SJCRH30 (cell line): ENCODE measurements around the gene COL19A1. TPM values are rescaled to one million over a fixed set of nuclear protein-coding genes. Genes with fewer than 3 reads are reported as not detected.
A peak's percentile ranks its signal among the peaks of the same experiment; 100 is the strongest.
"Not testable (repeated sequence)": the region's sequence is repeated elsewhere in the genome, so short reads cannot be mapped to it uniquely, and the experiment has no call there.

Experiments used
- DNase-seq, 2 experiments: peaks; one replicate each; pipeline ENCODE4 v3.0.0-alpha.2; 2015 to 2020
- H3K27ac ChIP-seq: fragments of 250-450 bp; sonication (Bioruptor Pico); 2 replicates; pipeline ENCODE4 v1.5.1; 2020; ENCODE audit warnings: mild to moderate bottlenecking, moderate library complexity
- H3K27me3 ChIP-seq: fragments of 250-450 bp; sonication (Bioruptor Pico); 2 replicates; pipeline ENCODE4 v1.5.1; 2020; ENCODE audit warnings: mild to moderate bottlenecking, moderate library complexity
- H3K36me3 ChIP-seq: fragments of 250-450 bp; sonication (Bioruptor Pico); 2 replicates; pipeline ENCODE4 v1.5.1; 2020; ENCODE audit warnings: mild to moderate bottlenecking, moderate library complexity
- H3K4me1 ChIP-seq: fragments of 250-450 bp; sonication (Bioruptor Pico); 2 replicates; pipeline ENCODE4 v1.5.1; 2020; ENCODE audit warnings: mild to moderate bottlenecking, moderate library complexity
- H3K4me3 ChIP-seq: fragments of 250-450 bp; sonication (Bioruptor Pico); 2 replicates; pipeline ENCODE4 v1.5.1; 2020; ENCODE audit warnings: mild to moderate bottlenecking, moderate library complexity
- H3K9me3 ChIP-seq: fragments of 250-450 bp; sonication (Bioruptor Pico); replicated peaks from 2 replicates; pipeline ENCODE4 v1.5.1; 2020; ENCODE audit warnings: mild to moderate bottlenecking, moderate library complexity
- total RNA-seq: library from RNA; depleted of rRNA; stranded (reverse); fragments of >200 nt; shearing (Covaris generic); gene quantifications from 2 replicates; pipeline ENCODE4 v1.2.3, GENCODE V29; 2014

Gene COL19A1
- total RNA-seq, 1 experiment from 2014 or later = 7.3 TPM

DNA sequence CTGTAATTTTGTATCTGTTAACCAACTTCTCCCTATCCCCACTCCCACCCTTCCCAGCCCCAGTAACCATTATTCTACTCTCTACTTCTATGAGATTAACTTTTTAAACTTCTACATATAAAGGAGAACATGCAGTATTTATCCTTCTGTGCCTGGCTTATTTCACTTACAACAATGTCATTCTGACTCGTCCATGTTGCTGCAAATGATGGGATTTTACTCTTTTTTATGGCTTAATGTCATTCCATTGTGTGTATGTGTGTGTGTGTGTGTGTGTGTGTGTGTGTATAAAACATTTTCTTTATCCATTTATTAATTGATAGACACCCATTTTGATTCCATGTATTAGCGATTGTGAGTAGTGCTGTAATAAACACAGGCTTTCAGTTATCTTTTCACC lies 76.1 kb downstream of the COL19A1 start:
- Histone ChIP-seq H3K4me3 (no peak overlapping the region), H3K4me1 (no peaks in the 10 kb centered on the region), H3K27ac (no peak overlapping the region), H3K27me3 (no peaks in the 10 kb centered on the region), H3K9me3 (no peaks in the 10 kb centered on the region), H3K36me3 (no peaks in the 10 kb centered on the region)
- DNase-seq = no peak

DNA sequence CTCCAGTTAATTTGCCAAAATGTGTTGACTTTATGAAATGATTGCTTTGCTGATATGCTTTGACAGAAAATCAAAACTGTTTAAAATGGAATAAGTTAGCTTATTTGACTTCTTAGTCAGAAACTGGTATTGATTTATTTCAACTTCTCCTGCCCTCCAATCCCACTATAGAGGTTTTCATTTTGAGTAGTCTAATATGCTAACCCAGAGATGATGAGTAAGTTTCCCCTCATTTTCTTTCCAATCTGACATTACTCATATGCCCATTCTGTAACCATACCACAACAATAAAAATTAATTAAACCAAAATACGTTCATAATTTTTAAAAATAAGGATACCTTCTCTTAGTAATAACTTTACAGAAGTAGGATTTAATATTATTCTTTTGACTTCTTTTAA lies 78.8 kb downstream of the COL19A1 start:
- Histone ChIP-seq H3K9me3 (no peaks in the 10 kb centered on the region), H3K4me1 (peaks cover 10% of the 10 kb centered on the region), H3K27me3 (no peaks in the 10 kb centered on the region), H3K36me3 (no peaks in the 10 kb centered on the region), H3K4me3 (no peak overlapping the region), H3K27ac (no peak overlapping the region)
- DNase-seq = no peak

DNA sequence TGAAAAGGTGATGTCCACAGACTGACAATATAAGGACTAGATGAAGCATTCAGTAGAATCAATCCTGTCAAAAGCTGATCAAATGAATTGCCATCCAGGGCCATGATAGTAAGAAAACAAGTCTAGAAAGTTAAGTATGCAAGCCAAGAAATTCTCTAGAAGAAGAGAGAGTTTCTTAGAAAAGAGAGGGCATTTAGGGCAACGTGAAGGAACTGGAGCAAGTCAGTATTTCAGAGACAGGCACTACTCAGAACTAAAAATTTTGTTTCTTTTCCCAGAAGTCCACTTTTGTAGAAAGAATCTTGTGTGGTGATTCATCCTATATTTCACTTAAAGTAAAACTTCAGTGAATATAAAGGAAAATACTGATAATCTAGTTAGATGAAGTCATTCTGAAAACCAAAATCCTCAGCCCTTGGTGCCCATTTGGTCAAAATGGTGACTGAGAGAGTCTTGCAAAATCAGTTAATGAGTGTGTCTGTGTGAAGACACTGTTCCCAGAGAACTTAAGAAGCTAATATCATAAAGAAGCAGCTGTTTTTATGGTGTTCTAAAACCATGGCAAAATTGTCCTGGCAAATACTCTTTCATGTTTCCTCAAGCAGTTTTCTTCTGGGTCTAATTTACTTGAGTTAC lies 82.2 kb downstream of the COL19A1 start:
- DNase-seq = no peak

DNA sequence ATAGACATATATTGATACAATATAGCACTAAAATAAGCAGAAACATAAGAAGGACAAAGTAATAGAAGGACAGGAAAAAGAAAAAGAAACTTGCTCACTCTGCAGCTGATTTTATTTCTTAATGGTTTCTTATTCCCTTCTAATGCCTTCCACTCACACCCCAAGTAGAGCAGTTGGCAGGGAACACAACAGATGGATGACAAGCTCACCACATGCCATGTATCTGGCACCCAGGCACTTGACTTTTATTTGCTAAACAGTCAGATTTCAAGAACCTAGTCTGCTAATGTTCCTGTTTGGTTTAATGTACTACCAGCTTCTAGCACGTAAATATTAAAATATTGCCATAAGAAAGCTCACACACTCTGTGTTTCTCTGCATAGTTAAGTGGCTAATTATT lies 87.1 kb downstream of the COL19A1 start:
- Histone ChIP-seq H3K36me3 (no peaks in the 10 kb centered on the region; the same call in 1 of the 2 replicates), H3K4me1 (peaks cover 29% of the 10 kb centered on the region), H3K9me3 (no peaks in the 10 kb centered on the region), H3K27ac (no peak overlapping the region), H3K27me3 (no peaks in the 10 kb centered on the region), H3K4me3 (no peak overlapping the region)
- DNase-seq = peak in 1 of 2 experiments; percentile 22

More for the DNA sequence above, 82.2 kb downstream of the COL19A1 start:
- Histone ChIP-seq H3K4me3 (no peak overlapping the region), H3K36me3 (no peaks in the 10 kb centered on the region; the same call in 1 of the 2 replicates), H3K27ac (no peak overlapping the region), H3K9me3 (no peaks in the 10 kb centered on the region), H3K4me1 (peaks cover 23% of the 10 kb centered on the region), H3K27me3 (no peaks in the 10 kb centered on the region)

DNA sequence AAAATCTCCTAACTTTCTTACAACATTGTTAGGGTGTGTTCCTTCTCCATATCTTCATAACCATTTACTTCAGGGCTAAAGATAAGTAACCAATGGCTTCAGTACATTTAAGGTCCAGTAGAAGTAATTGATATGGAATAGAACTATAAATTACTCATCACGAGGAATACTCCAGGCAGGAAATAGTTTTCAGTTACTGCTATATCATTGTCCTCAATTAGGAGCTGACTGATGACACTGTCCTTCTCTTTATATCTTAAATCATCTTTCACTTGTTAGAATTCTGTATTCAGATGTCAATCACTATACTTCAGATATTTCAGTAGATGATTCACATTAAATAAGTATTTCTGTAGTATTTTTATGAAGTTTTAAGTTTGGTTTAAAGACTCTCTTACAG lies 88.4 kb downstream of the COL19A1 start:
- H3K27me3 ChIP-seq = no peaks in the 10 kb centered on the region
- peaks cover 27% of the 10 kb centered on the region for H3K4me1 ChIP-seq
- H3K36me3 ChIP-seq = no peaks in the 10 kb centered on the region; the same call in 1 of the 2 replicates
- H3K4me3 ChIP-seq = no peak overlapping the region
- no peak for DNase-seq
- H3K27ac ChIP-seq = no peak overlapping the region
- no peaks in the 10 kb centered on the region for H3K9me3 ChIP-seq

DNA sequence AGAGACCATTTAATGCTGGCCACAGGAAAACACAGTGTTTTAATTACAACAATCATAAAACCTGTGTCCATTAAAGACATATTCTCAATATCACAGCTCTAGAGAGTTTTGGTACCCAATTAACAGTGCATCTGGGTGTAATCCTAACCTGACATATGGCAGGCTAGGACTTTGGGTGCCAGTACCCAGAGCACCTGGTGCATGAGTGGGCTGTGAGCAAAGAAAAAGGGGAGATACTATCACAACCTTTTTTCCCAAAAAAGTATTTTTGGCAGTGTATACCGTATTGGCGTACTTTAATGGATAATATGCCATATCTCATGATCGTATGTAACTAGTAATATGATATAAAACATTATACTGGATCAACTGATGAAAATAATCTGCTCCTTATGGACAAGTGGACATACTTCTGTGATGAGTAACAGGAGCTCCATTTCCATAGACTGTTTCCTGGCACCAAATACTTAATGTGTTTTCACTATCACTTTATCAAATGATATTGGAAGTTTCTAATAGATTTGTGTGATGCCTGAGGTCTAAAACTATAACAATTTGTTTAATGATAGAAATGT lies 91.7 kb downstream of the COL19A1 start:
- no peaks in the 10 kb centered on the region for H3K9me3 ChIP-seq
- H3K4me3 ChIP-seq = no peak overlapping the region
- no peaks in the 10 kb centered on the region for H3K36me3 ChIP-seq
- no peak for DNase-seq
- no peak overlapping the region for H3K27ac ChIP-seq
- H3K4me1 ChIP-seq = peaks cover 21% of the 10 kb centered on the region
- H3K27me3 ChIP-seq = no peaks in the 10 kb centered on the region

DNA sequence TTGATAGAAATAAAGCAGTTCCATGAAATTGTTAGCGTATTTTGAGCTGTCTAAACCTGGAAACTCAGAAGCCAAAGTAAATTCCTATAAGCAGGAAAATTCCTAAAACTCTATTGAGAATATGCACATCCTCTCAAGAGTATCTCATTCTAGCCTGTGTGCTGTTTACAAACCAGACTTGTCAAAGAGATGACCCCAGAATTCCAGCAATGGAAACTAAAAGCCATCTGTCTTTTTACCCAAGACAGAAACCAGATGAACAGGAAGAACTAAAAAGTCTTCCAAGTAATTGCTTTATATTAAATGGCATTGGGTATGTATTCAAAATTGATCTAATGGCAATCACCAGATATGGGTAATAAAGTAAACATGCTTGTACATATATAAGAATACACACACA lies 92.6 kb downstream of the COL19A1 start:
- no peak overlapping the region for H3K27ac ChIP-seq

DNA sequence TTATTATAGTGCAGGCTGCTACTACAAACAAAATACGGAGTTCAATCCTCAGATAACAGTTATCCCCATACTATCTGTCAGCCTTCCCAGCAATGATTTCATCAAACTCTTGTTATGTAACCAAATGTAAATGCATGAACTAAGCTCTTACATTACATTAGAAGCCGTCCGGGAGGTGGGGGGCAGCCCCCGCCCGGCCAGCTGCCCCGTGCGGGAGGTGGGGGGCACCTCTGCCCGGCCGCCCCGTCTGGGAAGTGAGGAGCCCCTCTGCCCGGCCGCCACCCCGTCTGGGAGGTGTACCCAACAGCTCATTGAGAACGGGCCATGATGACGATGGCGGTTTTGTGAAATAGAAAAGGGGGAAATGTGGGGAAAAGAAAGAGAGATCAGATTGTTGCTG lies 99.6 kb downstream of the COL19A1 start:
- H3K4me3 ChIP-seq, H3K9me3 ChIP-seq, H3K36me3 ChIP-seq, DNase-seq, H3K4me1 ChIP-seq, H3K27me3 ChIP-seq, H3K27ac ChIP-seq: not testable (repeated sequence)

More for the DNA sequence above, 92.6 kb downstream of the COL19A1 start:
- no peak for DNase-seq
- Histone ChIP-seq H3K36me3 (no peaks in the 10 kb centered on the region), H3K4me3 (no peak overlapping the region), H3K9me3 (no peaks in the 10 kb centered on the region), H3K27me3 (no peaks in the 10 kb centered on the region), H3K4me1 (peaks cover 21% of the 10 kb centered on the region)

DNA sequence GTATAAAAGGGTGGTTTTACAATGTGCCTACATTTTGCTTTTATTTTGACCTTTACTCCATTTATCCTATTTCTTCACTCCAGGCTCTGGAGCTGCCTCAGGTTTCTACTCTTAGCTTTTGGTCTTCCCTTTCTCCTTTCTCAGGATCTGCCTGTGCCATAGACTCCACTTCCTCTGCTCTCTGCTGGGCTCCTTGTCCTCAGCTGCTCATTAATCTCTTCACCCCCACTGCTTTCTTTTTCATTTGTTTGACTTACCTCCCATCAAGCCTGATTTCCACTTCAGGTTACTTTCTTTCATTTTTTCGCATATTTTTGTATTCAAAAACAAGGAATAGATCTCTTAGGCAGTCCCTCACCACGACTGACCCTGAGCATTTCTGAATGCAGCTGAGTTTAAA lies 106.8 kb downstream of the COL19A1 start:
- Histone ChIP-seq H3K36me3 (no peaks in the 10 kb centered on the region), H3K4me3 (no peak overlapping the region), H3K27me3 (no peaks in the 10 kb centered on the region), H3K27ac (no peak overlapping the region), H3K9me3 (no peaks in the 10 kb centered on the region; the same call in 1 of the 2 replicates), H3K4me1 (peaks cover 18% of the 10 kb centered on the region)
- DNase-seq = peak in 1 of 2 experiments; percentile 58

DNA sequence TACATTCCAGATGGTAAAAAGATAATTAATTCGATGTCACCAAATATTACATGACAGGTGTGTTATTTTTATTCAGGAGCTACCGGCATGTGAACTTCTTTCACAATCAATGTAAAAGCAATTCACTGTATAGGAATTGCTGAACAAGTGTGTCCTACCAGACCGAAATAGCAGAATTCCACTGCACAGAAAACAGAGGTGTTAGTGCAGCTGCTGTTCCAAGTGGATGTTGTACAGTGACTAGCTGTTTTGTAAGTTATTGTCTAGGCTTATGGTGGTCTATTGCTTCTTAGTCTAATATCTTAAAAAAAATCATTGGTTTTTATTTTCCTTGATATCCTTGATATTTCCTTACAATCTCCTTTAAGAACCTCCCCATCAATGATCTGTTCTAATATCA lies 107.4 kb downstream of the COL19A1 start:
- no peak overlapping the region for H3K4me3 ChIP-seq
- DNase-seq = peak; percentile 42 to 79
- H3K4me1 ChIP-seq = peaks cover 23% of the 10 kb centered on the region
- H3K9me3 ChIP-seq = no peaks in the 10 kb centered on the region; the same call in 1 of the 2 replicates
- no peaks in the 10 kb centered on the region for H3K27me3 ChIP-seq
- H3K27ac ChIP-seq = no peak overlapping the region; the same call in 1 of the 2 replicates
- no peaks in the 10 kb centered on the region for H3K36me3 ChIP-seq

DNA sequence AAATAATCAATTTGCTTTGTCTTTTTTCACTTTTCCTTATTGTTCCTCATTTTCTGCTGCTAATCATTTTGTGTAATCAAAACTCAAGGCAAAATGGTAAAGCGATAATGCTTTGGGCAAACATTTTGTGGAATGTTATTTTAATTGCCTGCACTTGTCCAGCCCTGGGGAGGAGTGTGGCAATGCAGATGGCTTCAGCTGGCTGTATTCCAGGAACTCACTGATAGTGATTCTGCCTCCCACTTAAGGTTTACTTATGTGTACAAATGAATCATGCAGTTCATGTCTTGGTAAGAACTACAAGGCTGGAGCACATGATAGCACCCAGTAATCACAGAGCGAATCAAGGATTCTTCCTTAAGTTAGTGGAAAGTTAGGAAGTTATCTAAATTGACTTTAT lies 107.8 kb downstream of the COL19A1 start:
- Histone ChIP-seq H3K4me1 (peaks cover 27% of the 10 kb centered on the region), H3K27ac (no peak overlapping the region; the same call in 1 of the 2 replicates), H3K27me3 (no peaks in the 10 kb centered on the region; the same call in 1 of the 2 replicates), H3K4me3 (no peak overlapping the region), H3K36me3 (no peaks in the 10 kb centered on the region), H3K9me3 (no peaks in the 10 kb centered on the region; the same call in 1 of the 2 replicates)
- DNase-seq = peak; percentile 65 to 88

DNA sequence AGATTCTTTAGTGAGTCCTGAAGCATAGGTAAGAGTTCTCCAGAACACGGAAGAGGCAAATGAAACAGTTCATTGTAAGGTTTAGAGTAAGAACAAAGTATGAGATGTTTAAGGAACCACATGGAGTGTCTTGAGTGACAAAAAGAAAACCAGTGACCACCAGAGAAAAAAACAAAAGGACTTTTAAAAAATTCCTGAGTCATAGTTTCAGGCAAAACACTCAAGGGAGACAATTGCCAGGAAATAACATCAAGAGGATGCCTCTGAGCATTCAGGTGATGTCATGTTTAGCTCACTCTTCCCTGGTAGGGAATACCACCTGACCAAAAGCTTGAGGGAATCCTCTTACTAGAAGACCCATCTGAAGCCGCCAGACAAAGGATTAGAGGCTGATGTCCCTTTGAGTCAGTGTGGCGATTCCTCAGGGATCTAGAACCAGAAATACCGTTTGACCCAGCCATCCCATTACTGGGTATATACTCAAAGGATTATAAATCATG lies 110.3 kb downstream of the COL19A1 start:
- H3K4me1 ChIP-seq = peaks cover 50% of the 10 kb centered on the region
- no peak overlapping the region for H3K27ac ChIP-seq
- no peaks in the 10 kb centered on the region; the same call in 1 of the 2 replicates for H3K9me3 ChIP-seq
- no peak overlapping the region for H3K4me3 ChIP-seq
- DNase-seq = no peak
- no peaks in the 10 kb centered on the region; the same call in 1 of the 2 replicates for H3K27me3 ChIP-seq
- H3K36me3 ChIP-seq = no peaks in the 10 kb centered on the region

DNA sequence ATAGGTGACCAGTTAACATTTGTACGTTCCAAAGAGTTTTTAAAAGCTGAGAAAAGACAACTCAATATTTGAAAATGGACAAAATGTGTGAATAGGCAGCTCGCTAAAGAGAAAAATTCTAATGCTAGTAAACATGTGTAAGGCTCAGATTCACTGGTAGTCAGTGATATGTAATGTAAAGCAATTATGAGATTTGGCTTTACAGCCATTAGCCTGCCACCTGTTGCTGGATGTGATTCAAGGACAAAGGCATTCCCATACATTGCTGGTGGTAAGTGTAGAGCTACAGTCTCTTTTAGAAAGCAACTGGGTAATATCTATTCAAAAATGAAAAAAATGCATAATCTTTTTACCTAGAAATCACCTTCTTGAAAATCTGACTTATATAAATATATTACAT lies 114.3 kb downstream of the COL19A1 start:
- no peak overlapping the region for H3K4me3 ChIP-seq
- H3K27ac ChIP-seq = peak overlapping the region; percentile 57
- H3K9me3 ChIP-seq = no peaks in the 10 kb centered on the region; the same call in 1 of the 2 replicates
- no peaks in the 10 kb centered on the region; the same call in 1 of the 2 replicates for H3K27me3 ChIP-seq
- H3K36me3 ChIP-seq = no peaks in the 10 kb centered on the region
- H3K4me1 ChIP-seq = peaks cover 32% of the 10 kb centered on the region
- peak; percentile 79 to 91 for DNase-seq

DNA sequence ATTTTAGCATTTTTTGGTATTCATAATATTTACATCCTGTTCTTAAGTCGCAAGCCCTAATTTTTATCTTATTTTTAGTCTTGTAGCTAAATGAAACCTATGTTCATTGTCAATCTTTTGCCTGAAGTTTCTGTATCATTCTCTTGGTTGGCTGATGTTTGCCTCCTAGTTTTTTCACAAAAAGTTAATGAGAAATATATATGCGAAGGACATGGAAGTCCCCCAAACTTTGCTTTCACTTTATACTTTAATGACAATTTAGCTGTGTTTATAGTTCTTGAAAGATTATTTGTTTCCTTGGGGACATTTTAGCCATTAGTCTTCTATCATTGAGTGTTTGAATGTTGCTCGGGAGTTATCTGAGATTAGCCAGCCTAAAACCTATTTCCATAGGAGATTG lies 118.2 kb downstream of the COL19A1 start:
- no peak for DNase-seq
- Histone ChIP-seq H3K36me3 (no peaks in the 10 kb centered on the region), H3K4me3 (no peak overlapping the region), H3K9me3 (no peaks in the 10 kb centered on the region), H3K27ac (no peak overlapping the region), H3K27me3 (no peaks in the 10 kb centered on the region), H3K4me1 (peaks cover 20% of the 10 kb centered on the region)

DNA sequence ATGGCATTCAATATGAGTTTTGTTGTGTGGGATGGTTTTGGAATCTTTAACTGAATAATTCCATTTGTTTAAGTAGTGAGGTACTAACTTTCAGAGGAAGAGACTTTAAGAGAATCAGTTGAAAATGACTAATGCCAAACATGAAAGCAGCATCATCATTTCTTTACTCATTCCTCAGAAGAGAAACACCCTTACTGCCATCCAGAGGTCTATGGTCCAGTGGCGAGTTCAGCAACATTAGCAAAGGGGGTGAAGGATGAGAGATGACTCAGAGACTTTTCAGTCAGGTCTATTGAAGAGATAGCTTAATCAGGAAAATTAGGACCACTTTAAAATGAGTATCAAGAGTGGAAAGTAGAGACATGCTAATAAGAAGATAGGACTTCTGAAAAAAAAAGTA lies 118.8 kb downstream of the COL19A1 start:
- H3K36me3 ChIP-seq = no peaks in the 10 kb centered on the region
- H3K9me3 ChIP-seq = no peaks in the 10 kb centered on the region
- H3K27ac ChIP-seq = no peak overlapping the region
- H3K4me1 ChIP-seq = peaks cover 13% of the 10 kb centered on the region
- H3K4me3 ChIP-seq = no peak overlapping the region
- no peaks in the 10 kb centered on the region for H3K27me3 ChIP-seq
- DNase-seq = no peak
